Measurements from ENCODE around the gene RAB3A.

- TF ChIP-seq POLR2AphosphoS5 (IDR thresholded peaks at IDR 0.05), result no peak
- no peak for TF ChIP-seq CTCF (IDR thresholded peaks at IDR 0.05)
These were observed 43.3 kb downstream of the RAB3A start for GRCh38 chr19:18160493-18160970.

All from prostate gland (tissue), 2 donors.